Measurements from ENCODE around the gene F2.

The F2 gene

GRCh38 chr11:46722566-46723358 is 3.7 kb downstream of the F2 start:
- H3K9me3 ChIP-seq (ENCODE audit: insufficient read depth, low read length, severe bottlenecking) = no peaks in the 10 kb centered on the region
- H3K4me1 ChIP-seq (ENCODE audit: insufficient read depth, low read length) = 0 out of 2 replicates have a peak, but pooled peaks cover 5% of the 10 kb centered on the region
- no peak overlapping the region for H3K4me2 ChIP-seq (ENCODE audit: insufficient read depth, low read length)
- H3K27me3 ChIP-seq (ENCODE audit: insufficient read depth, low read length, poor library complexity) = no peaks in the 10 kb centered on the region
- DNase-seq (no peak), ATAC-seq (ENCODE audit: insufficient read depth, low read depth) (no peak)
- no peak overlapping the region for H3K4me3 ChIP-seq (ENCODE audit: low read depth in 1 of 2, low read length in 2 of 2)
- no peak overlapping the region for H2AFZ ChIP-seq (ENCODE audit: low read depth, low read length)
- no peak for TF ChIP-seq EZH2 (IDR thresholded peaks at IDR 0.05; ENCODE audit: borderline replicate concordance, low read depth, low read length, severe bottlenecking)
- no peak overlapping the region for H3K27ac ChIP-seq (ENCODE audit: low read length)
- no peaks in the 10 kb centered on the region for H4K20me1 ChIP-seq (ENCODE audit: insufficient read depth, low read length)
- no peak overlapping the region for H3K9ac ChIP-seq (ENCODE audit: low read depth, low read length)
- no peaks in the 10 kb centered on the region for H3K36me3 ChIP-seq (ENCODE audit: insufficient read depth, low read length)
- no peaks in the 10 kb centered on the region for H3K79me2 ChIP-seq (ENCODE audit: insufficient read depth, low read length)

- Histone ChIP-seq H3K27me3 (ENCODE audit: insufficient read depth, low read length, poor library complexity) (no peaks in the 10 kb centered on the region), H3K9ac (ENCODE audit: low read depth, low read length) (no peak overlapping the region), H3K4me3 (ENCODE audit: low read depth in 1 of 2, low read length in 2 of 2) (no peak overlapping the region), H4K20me1 (ENCODE audit: insufficient read depth, low read length) (no peaks in the 10 kb centered on the region), H3K4me2 (ENCODE audit: insufficient read depth, low read length) (no peak overlapping the region), H3K36me3 (ENCODE audit: insufficient read depth, low read length) (no peaks in the 10 kb centered on the region), H3K9me3 (ENCODE audit: insufficient read depth, low read length, severe bottlenecking) (no peaks in the 10 kb centered on the region), H3K4me1 (ENCODE audit: insufficient read depth, low read length) (0 out of 2 replicates have a peak, but pooled peaks cover 2% of the 10 kb centered on the region), H2AFZ (ENCODE audit: low read depth, low read length) (no peak overlapping the region), H3K79me2 (ENCODE audit: insufficient read depth, low read length) (no peaks in the 10 kb centered on the region), H3K27ac (ENCODE audit: low read length) (no peak overlapping the region)
- DNase-seq (no peak), ATAC-seq (ENCODE audit: insufficient read depth, low read depth) (no peak)
- no peak for TF ChIP-seq CTCF (IDR thresholded peaks at IDR 0.05; ENCODE audit: borderline replicate concordance, extremely low read depth, low read length, poor library complexity, severe bottlenecking)
- TF ChIP-seq EZH2 (IDR thresholded peaks at IDR 0.05; ENCODE audit: borderline replicate concordance, low read depth, low read length, severe bottlenecking) = no peak
Observed at GRCh38 chr11:46723359-46723680, 4.3 kb downstream of the F2 start.

DNA sequence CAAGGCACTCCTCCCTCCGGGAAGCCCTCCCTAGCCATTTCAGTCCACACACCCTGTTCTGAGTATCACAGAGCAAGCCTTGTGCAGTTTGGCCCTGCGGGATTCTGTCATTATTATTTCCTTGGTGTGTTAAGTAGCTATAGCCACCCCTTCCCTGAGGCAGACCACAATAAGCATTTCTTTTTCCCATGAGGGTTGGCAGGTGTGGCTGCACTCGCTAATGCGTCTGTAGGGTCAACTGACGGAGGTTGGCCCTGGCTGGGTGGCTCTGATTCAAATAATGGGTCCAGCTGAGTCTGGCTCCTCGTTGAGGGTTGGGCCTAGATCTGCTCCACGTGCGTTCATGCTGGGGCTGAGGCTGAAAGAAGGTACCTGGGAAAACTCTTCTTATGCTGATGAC is 5.1 kb downstream of the F2 start:
- no peaks in the 10 kb centered on the region for H3K27me3 ChIP-seq (ENCODE audit: insufficient read depth, low read length, poor library complexity)
- DNase-seq (no peak), ATAC-seq (ENCODE audit: insufficient read depth, low read depth) (no peak)
- TF ChIP-seq EZH2 (IDR thresholded peaks at IDR 0.05; ENCODE audit: borderline replicate concordance, low read depth, low read length, severe bottlenecking) (no peak), CTCF (IDR thresholded peaks at IDR 0.05; ENCODE audit: borderline replicate concordance, extremely low read depth, low read length, poor library complexity, severe bottlenecking) (no peak)
- H3K79me2 ChIP-seq (ENCODE audit: insufficient read depth, low read length) = no peaks in the 10 kb centered on the region
- H3K36me3 ChIP-seq (ENCODE audit: insufficient read depth, low read length) = no peaks in the 10 kb centered on the region
- no peaks in the 10 kb centered on the region for H4K20me1 ChIP-seq (ENCODE audit: insufficient read depth, low read length)
- H3K27ac ChIP-seq (ENCODE audit: low read length) = no peak overlapping the region
- H3K4me2 ChIP-seq (ENCODE audit: insufficient read depth, low read length) = no peak overlapping the region
- no peak overlapping the region for H3K9ac ChIP-seq (ENCODE audit: low read depth, low read length)
- no peak overlapping the region for H3K4me3 ChIP-seq (ENCODE audit: low read depth in 1 of 2, low read length in 2 of 2)
- no peaks in the 10 kb centered on the region for H3K9me3 ChIP-seq (ENCODE audit: insufficient read depth, low read length, severe bottlenecking)
- H2AFZ ChIP-seq (ENCODE audit: low read depth, low read length) = no peak overlapping the region
- no peaks in the 10 kb centered on the region for H3K4me1 ChIP-seq (ENCODE audit: insufficient read depth, low read length)

DNA sequence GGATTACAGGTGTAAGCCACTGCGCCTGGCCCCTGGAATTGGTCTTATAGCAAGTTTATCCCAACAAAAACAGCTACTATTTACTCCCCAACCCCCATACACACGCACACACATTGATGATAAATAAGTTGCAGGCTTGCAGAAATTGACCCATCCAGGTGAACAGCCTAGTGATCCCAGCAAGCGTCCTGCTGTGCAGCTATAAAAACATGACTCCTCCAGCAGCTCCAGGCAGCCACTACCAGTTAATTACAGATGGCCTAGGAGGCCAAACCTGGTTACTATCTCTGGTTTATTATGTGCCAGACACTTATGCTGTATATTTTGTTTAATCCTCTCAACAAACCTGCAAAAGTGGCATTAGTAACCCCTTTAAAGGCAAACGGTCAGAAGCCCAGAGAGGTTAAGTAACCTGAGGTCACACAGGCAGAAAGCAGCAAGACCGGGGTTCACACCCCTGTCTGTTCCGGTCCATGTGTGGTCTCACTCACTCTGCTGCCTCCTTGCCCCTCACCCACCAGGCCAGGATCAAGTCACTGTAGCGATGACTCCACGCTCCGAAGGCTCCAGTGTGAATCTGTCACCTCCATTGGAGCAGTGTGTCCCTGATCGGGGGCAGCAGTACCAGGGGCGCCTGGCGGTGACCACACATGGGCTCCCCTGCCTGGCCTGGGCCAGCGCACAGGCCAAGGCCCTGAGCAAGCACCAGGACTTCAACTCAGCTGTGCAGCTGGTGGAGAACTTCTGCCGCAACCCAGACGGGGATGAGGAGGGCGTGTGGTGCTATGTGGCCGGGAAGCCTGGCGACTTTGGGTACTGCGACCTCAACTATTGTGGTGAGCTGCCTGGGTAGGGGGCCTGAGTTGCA is 6.6 kb downstream of the F2 start:
- Histone ChIP-seq H3K4me1 (ENCODE audit: insufficient read depth, low read length) (no peaks in the 10 kb centered on the region), H4K20me1 (ENCODE audit: insufficient read depth, low read length) (no peaks in the 10 kb centered on the region), H3K27ac (ENCODE audit: low read length) (no peak overlapping the region), H3K27me3 (ENCODE audit: insufficient read depth, low read length, poor library complexity) (no peaks in the 10 kb centered on the region), H3K4me3 (ENCODE audit: low read depth in 1 of 2, low read length in 2 of 2) (no peak overlapping the region), H3K79me2 (ENCODE audit: insufficient read depth, low read length) (no peaks in the 10 kb centered on the region), H3K9ac (ENCODE audit: low read depth, low read length) (no peak overlapping the region), H3K9me3 (ENCODE audit: insufficient read depth, low read length, severe bottlenecking) (no peaks in the 10 kb centered on the region), H3K4me2 (ENCODE audit: insufficient read depth, low read length) (no peak overlapping the region), H2AFZ (ENCODE audit: low read depth, low read length) (no peak overlapping the region), H3K36me3 (ENCODE audit: insufficient read depth, low read length) (no peaks in the 10 kb centered on the region)
- ATAC-seq (ENCODE audit: insufficient read depth, low read depth) = no peak
- no peak for TF ChIP-seq CTCF (IDR thresholded peaks at IDR 0.05; ENCODE audit: borderline replicate concordance, extremely low read depth, low read length, poor library complexity, severe bottlenecking)
- no peak for TF ChIP-seq EZH2 (IDR thresholded peaks at IDR 0.05; ENCODE audit: borderline replicate concordance, low read depth, low read length, severe bottlenecking)
- DNase-seq = no peak
